Cardiac septum (tissue), 1 donor: ENCODE data around the gene CELF1. TPM values are rescaled to one million over a fixed set of nuclear protein-coding genes. Genes with fewer than 3 reads are reported as not detected.
"Not testable (repeated sequence)": the region's sequence is repeated elsewhere in the genome, so short reads cannot be mapped to it uniquely, and the experiment has no call there.

ENCODE experiments used
- DNase-seq: peaks from one replicate; pipeline ENCODE4 v3.0.0-alpha.2; 2020; ENCODE audit warnings: low spot score
- intact Hi-C: fragments of 100-400 bp; cut with DNase I; formaldehyde crosslinking; loops from one replicate; pipeline ENCODE4 v1.14.0; 2022
- total RNA-seq: library from RNA; stranded (reverse); fragmentation: NEBNext Ultra II Directional; extraction: Animal tissue kit (Norgen Biotek cat#: 25700); gene quantifications from one replicate; pipeline ENCODE4 v1.2.1, GENCODE V29; 2021
- donor health status: DM: no; HTN: no; CAD: no.

CELF1 gene
- total RNA-seq, 1 donor from 2014 or later = 102 TPM

DNA sequence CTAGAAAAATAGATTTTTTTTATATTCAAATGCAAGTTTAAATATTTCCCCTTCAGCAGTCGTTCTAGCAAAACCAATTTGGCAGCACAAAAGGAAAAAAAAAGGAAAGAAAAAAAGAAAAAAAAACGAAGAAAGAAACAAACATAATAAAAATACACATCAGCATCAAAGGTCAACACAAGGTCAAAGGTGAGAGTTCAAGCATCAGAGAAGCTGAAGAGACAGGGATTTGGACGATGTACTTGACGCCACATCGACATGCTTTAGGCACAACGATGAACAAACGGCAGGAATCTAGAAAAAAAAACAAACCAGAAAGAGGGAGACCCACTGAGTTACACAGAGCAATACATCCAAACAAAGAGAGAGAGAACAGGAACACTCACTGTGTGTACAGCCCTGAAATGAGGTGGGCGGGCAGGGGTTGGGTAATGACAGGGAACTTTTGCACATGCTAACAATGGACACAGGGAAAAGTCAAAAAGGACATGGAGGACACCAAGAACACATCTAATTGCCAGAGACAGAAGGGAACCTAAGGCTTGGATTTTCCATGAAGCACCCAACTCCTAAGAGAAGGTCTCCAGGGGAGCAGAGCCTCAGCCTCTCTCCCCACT, 84.2 kb downstream of the CELF1 start:
- intact Hi-C loops = loop anchor here (5.0 kb wide), 1 partner anchor 84 kb away; the partner anchor contains the start of gene CELF1

DNA sequence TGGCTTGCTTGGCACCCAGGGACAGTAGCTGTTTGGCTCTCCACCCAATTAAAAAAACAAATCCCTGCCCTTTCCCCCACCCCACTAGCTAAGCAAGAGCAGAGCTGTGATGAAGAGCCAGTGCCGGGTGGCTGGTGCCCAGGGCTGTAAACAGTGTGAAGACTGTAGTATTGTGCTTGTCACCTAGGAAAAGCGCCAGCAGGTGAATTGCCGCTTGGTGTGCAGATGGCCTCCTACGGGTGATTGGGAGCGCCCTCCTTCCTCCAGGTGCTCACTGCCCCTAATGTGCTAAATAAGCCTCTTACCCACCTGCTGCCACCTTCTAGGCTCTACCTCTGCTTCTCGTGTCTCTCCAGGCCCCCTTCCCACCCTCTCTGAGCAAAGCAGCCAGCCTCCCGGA, 85.6 kb downstream of the CELF1 start:
- intact Hi-C loops = loop anchor here (5.0 kb wide), 1 partner anchor 85 kb away; the partner anchor contains the start of gene CELF1

More for the DNA sequence above, 84.2 kb downstream of the CELF1 start:
- no peak for DNase-seq

DNA sequence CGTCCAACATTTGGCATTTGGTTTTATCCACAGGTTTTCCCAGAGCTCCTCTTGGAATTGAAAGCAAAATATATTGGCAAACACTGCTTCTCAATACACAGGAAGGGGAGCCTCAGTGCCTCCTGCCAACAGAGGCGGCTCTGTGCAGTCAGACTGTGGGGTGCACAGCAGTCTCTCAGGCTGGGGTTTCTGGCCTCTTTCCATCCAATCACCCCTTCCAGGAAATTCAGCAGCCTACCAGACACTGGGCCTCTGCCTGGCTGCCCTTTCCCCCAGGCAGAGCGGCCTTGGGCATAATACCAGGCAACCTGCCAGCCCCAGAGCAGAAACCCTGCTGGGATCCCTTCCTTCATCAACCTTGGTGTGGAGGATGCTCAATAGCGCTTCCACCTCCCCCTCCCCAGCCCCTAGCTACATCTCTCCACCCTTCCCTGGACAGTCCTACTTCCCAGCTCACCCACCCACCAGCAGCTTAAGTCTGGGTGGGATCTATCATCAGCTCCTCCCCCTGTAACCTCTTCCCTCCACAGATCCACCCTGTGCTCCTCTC, 86.2 kb downstream of the CELF1 start:
- intact Hi-C loops = loop anchor here (5.0 kb wide), 1 partner anchor 86 kb away; the partner anchor contains the start of gene CELF1
- DNase-seq = no peak

More for the DNA sequence above, 85.6 kb downstream of the CELF1 start:
- DNase-seq = no peak

DNA sequence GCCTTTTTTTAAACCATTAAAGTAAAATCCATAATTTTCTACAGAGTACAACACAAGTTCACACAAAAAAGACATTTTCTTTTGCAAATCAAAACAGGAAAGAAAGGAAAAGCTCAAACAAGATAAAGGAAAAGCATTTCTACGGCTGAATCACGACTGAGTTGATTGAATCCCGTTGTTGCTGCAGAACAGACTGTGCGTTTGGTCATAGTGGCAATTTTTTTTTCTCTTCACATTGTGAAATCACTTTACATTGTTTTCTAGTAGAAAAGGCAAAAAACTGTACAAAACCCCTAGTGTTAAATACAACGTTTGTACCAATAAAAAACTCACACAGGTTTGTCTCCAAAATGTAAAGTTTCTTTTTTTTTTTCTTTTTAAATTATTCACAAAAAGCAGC, 86.7 kb downstream of the CELF1 start:
- DNase-seq = no peak
- intact Hi-C loops = loop anchor here (5.0 kb wide), 1 partner anchor 86 kb away; the partner anchor contains the start of gene CELF1

DNA sequence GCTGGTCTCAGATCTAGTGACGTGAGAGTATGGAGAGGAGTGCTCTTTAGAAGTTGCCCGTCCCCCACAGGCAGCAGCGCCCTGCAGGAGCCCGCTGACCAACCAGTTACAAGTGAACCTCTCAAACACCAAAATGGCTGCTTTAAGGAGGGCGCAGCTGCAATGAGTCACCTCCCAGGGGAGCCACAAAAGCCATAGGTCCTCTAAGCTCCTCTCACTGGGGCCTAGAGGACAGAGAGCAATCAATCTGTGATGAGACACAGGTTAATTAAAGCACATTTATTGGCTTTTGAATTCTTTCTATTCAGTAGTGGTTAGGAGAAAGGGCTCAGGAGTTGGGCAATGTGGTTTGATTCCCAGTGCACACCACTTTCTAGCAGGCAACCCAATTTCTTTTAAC, 88.4 kb downstream of the CELF1 start:
- intact Hi-C loops = no loop called here
- DNase-seq = no peak

DNA sequence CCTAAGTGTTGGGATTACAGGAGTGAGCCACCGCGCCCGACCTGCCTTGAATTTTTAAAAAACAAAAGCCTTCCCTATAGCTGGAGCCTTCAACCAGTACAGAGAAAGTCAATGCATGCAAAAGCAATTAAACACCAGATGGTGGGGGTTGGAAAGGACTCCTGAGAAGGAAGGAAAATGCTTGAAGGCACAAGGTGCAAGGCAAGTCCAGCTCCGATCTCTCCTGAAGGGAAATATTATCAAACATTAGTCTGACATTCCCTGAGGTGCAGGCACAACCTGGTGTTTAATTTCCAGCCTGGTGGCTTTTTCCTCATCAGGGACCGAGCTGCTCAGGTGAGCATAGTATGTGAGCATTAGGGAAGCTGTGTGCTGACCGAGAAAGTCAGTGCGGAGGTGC, 91.1 kb downstream of the CELF1 start:
- intact Hi-C loops = no loop called here
- no peak for DNase-seq

DNA sequence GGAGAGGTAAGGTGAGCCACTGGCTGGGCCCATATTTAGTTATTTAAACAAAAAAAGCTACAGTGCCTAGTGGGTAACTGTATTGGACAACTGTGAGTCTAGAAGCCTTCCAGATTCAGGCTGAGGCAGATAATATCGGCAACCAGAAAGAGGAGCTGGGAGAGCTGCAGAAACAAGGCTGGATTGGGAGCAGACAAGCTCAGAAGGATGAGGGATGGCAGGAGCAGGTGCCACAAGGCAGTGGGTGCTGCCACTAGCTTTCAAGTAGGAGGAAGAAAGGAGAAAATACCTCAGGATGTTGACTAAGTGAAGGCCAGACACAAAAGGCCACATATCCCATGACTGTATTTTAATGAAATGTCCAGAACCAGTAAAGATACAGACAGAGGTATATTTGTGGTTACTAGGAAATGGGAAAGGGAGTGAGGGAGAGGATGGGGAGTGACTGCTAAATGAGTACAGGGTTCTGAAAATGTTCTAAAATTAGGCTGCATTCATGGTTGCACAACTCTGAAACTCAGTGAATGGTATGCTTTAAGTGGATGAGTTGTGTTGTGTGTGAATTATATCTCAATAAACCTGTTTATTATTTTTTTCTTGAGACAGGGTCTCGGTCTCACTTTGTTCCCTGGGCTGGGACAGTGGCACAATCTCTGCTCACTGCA, 92.2 kb downstream of the CELF1 start:
- intact Hi-C loops = no loop called here

DNA sequence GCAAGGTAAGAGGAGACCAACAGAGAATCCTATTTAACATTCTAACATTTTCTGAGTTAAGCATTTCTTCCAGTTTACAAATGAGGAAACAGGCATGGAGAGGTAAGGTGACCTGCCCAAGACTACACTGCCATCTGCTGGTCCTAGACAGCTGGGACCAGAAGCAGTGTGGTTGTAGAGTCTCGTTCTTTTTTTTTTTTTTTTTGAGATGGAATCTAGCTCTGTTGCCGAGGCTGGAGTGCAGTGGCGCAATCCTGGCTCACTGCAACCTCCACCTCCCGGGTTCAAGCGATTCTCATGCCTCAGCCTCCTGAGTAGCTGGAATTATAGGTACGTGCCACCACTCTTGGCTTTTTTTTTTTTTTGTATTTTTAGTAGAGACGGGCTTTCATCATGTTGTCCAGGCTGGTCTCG, 98.7 kb downstream of the CELF1 start:
- DNase-seq, intact Hi-C loops: not testable (repeated sequence)

More for the DNA sequence above, 92.2 kb downstream of the CELF1 start:
- DNase-seq = no peak

DNA sequence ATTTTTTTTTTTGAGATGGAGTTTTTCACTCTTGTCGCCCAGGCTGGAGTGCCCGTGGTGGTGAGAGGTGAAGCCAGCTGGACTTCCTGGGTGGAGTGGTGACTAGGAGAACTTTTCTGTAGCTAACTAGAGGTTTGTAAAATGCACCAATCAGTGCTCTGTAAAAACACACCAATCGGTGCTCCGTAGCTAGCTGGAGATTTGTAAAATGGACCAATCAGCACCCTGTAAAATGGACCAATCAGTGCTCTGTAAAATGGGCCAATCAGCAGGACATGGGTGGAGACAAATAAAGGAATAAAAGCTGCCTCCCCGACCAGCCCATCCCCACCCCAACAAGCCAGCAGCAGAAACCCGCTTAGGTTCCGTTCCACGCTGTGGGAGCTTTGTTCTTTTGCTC, 99.6 kb downstream of the CELF1 start:
- intact Hi-C loops = loop anchor here (2.0 kb wide), 1 partner anchor 79 kb away; no protein-coding TSS in a partner anchor
- DNase-seq = no peak

DNA sequence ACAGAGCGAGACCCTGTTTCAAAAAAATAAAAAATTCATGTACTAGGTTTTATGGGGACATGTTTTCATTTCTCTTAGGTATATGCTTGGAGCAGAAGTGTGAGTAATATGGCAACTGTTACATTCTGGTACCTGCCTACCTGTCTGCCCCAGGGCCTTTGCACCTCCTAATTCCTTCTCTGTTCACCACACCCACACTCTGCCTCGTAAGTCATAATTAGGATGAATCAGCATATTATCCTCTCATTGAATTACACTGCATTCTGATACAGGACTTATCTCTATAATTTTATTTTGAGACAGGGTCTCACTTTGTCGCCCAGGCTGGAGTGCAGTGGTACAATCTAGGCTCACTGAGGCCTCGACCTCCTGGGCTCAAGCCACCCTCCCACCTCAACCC, 100.9 kb downstream of the CELF1 start:
- no peak for DNase-seq
- intact Hi-C loops = loop anchor here (2.0 kb wide), 1 partner anchor 77 kb away; no protein-coding TSS in a partner anchor

DNA sequence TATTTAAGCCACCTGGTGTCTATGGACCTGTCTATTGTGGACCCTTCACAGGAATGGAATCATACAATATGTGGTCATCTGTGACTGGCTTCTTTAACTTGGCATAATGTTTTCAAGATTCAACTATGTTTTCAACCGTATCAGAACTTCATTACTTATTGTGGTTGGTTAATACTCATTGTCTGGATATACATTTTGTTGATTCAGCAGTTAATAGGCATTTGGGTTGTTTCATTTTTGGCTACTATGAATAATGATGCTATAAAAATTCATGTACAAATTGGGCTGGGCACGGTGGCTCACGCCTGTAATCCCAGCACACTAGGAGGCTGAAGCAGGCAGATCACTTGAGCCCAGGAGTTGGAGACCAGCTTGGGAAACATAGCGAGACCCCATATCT, 101.5 kb downstream of the CELF1 start:
- intact Hi-C loops = no loop called here
- no peak for DNase-seq

DNA sequence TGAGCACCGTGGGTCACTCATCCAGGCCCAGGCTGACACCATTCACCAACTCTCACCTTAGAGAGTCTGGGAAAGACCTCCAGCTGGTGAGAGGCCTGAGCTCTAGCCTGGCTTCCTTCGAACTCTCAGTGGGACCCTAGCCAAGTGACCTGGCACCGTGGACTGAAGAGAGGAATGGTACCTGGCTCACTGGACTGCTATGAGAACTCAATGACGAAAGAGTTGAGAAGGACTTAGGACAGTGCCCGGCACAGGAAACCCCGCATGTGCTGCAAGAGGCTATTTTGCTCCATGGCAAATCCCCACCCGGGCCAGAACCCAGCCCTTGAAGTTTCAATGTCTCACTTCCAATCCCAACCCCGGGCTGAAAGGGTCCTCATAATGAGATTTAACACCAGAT, 103.4 kb downstream of the CELF1 start:
- intact Hi-C loops = no loop called here
- DNase-seq = no peak

DNA sequence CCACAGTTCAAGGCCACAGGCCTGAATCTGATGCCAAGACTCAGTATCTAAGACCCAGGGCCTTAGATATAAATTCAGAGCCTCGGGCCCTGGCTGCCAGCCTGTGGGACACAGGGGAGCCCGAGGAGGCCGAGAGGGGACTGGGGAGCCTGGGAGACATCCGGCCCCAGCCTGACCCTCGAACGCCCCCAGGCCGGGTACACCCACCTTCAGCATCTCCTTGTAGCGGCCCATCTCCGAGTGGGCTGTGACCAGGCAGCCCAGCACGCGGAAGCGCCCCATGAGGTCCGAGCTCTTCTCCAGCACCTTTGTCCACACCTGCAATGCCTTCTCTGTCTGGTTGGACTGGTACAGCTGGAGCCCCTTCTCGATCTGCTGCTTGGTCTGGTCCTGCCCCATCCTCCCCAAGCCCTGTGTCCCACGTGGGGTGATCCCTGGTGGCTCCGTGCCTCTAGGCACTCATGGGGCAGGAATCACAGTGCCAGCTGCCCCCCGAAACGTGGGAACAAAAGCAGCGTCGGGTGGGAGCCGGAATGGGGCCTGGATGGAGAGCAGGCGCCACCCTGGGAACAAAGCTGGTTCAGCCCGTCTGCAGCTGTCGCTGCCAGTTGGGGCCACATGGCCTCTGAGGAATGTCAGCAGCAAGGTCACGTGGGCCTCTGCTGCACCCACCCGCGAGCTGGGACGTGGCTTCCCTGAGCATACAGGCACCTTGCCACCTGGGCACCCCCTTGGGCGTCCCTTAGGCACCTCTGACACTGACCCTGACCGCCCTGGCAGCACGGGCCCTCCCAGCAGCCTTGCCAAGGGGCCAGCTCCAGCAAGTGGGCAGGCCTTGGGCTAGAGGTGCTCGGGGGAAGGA, 104.1 kb downstream of the CELF1 start, which contains the start of gene RAPSN:
RAPSN (minus strand) TSS at position 571 of the 862 bp plus-strand sequence; CDS start at position 399, 172 bp downstream.
- intact Hi-C loops = no loop called here
- DNase-seq = no peak

DNA sequence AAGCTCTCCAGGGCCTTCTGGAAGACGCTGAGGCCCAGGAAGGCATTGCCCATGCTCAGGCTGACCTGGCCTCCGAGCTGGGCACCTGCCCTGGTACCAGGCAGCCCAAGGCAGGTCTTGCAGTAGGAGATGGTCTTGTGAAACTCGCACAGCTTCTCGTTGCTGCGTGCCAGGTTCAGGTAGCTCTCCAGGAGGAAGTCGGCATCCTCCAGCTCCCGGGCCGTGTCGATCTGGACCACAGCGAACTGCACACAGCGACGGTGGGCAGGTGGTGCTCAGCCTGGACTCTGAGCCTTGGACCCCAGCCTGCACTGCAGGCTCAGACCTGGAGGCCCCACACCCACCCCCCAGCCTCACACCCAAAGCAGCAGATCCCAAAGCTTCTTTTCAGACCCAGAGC, 105.0 kb downstream of the CELF1 start:
- intact Hi-C loops = no loop called here
- no peak for DNase-seq

DNA sequence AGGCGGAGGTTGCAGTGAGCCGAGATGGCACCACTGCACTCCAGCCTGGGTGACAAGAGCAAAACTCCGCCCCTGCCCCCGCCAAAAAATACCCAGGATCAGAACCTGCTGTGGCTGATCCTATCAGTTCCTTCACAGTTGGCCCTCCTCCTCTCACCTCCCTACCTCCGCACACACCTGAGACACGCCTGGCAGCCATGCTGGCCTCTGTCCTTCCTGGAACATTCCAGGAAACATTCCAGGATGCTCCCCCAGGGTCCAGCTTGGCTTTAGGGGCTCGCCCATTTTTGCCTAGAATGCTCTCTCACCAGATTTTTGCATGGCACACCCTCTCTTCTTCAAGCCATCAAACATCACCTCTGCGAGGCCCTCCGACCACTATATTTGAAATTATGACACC, 106.1 kb downstream of the CELF1 start:
- no peak for DNase-seq
- intact Hi-C loops = no loop called here

DNA sequence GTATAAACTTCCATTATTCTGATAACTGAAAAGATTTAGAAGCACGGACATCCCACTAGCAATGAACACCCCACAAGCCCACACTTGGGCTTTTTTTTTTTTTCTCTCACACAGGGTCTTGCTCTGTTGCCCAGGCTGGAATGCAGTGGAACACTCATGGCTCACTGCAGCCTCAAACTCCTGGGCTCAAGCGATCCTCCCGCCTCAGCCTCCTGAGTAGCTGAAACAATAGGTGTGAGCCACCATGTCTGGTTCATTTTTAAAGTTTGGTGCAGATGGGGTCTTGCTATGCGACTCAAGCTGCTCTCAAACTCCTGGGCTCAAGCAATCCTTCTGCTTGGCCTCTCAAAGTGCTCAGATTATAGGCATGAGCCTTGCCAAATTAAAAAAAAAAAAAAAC, 107.1 kb downstream of the CELF1 start:
- intact Hi-C loops = no loop called here
- DNase-seq = no peak

DNA sequence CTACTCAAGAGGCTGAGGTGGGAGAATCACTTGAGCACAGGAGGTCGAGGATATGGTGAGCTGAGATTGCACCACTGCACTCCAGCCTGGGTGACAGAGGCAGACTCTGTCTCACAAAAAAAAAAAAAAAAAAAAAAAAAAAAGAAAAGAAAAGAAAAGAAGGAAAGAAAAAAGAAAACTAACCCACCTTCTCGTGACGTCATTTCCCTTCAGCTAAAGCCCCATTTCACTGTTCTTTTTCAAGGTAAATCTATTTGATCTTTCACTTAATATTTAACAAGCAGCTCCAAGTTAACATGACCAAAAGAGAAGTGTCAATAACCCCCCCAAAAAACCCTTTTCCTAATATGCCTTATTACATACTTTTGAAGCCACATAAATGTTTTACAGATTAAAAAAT, 109.1 kb downstream of the CELF1 start:
- DNase-seq = no peak
- intact Hi-C loops = no loop called here

DNA sequence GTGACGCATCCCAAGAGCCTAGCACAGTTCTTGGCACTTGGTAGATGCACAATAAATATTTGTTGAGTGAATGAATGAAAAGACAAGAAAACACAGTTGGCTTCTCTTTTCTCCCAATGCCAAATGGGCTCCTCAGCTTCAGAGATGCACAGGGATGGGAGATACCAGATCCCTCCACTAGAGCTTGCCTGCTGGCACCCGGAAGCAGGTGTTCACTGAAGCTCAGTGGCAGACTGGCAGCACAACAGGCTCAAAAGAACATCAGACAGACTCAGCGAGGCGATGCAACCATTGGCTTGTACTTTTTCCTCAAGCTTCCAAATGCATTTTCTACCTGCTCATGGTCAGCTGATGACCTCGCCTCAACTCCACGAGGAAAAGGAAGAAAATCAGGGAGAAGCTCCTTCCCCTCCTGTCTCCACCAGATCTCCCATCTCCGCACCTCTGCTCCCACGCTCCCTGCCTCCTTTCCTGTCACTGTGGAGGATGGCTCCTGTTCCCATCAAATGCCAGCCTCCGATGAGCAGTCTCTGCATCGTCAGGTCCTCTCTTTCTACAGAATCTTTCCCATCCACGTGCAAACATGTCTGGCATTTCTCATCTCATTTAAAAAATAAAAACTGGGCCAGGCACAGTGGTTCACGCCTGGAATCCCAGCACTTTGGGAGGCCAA, 109.8 kb downstream of the CELF1 start:
- DNase-seq = no peak
- intact Hi-C loops = no loop called here

DNA sequence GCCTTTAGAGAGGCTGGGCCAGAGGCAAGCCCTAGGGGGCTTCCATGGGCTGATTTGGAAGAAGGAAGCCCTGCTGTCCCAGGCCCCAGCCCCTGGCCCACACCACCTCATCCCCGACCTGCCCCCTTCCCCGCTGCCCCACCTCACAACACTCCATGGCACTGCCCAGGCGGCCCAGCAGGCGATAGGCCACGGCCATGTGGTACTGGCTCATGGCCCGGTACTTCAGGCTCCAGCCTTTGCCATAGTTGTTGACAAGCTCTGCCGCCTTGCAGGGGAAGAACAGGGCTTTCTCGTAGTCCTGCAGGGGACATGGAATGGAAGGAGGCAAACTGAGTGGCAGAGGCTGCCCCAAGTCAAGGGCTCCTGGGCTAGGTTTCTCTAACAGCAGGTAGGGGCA, 110.4 kb downstream of the CELF1 start:
- no peak for DNase-seq
- intact Hi-C loops = no loop called here
